Limb (tissue), 2 donors: ENCODE measurements around the gene WWC2.

Experiments used
- DNase-seq, 2 donors: peaks; one replicate each; pipeline ENCODE4 v3.0.0-alpha.2; 2016; ENCODE audit errors: extremely low spot score in 2 of 2

WWC2 gene

DNA sequence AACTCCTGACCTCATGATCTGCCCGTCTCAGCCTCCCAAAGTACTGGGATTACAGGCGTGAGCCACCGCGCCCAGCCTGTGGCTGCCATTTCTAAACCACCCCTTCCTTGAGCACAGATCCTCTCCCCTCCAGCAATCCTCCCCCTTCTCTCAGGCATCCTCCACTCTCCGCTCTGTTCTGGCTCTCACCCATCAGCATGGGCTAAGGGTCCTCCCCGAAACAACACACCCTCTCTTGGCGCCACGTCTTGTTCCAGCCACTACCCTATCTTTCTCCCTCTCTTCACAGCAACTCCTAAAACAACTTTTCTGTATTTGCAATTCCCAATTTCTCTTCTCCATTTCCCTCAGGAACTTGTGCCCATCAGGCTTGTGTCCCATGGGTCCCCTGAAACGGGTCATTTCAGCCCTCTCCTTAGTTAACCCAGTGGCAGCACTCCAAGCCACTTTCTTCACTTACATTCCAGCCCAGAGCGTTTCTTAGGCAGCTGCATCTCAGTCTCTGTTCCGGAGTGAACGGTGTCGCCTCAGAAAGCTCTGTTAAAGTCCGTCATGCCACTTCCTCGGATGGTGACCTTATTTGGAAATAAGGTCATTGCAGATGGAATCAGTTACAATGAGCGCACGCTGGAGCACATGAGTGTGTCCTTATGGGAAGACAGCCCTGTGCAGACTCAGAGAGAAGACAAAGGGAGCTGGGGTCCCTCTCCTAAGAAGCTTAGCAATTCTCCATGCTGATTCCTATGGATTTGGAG is 251.4 kb downstream of the WWC2 start:
- DNase-seq: peak in 1 of 2 donors; percentile 9

DNA sequence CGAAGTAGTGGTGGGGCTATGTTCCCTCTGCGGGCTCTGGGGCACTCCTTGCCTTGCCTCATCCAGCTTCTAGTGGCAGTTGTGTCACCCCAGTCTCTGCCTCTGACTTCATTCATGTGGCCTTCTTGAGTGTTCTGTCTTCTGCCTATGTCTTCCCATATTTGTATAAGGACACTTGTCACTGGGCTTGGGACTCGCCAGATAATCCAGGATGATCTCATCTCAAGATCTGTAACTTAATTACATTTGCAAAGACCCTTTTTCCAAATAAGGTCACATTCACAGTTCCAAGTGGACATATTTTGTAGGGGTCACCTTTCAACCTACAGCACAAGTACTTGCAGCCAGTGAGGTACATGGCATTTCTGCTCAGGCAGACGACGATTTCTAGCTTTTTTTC is 253.5 kb downstream of the WWC2 start:
- DNase-seq: peak in 1 of 2 donors; percentile 6

DNA sequence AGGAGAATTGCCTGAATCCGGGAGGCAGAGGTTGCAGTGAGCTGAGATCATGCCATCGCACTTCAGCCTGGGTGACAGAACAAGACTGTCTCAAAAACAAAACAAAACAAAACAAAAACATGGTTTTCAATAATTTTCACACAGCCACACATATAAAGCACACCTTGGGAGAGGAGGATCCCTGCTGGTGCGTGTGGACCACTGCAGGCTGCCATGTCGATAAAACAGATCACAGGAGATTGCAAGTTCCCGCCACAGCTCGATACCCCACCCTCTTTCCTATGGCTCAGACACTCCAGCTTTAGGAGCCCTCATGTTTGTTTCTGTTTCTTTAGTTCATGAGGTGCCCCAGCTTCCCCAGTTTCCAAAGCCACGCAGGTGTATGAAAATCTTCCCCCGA is 254.5 kb downstream of the WWC2 start:
- DNase-seq: no peak

DNA sequence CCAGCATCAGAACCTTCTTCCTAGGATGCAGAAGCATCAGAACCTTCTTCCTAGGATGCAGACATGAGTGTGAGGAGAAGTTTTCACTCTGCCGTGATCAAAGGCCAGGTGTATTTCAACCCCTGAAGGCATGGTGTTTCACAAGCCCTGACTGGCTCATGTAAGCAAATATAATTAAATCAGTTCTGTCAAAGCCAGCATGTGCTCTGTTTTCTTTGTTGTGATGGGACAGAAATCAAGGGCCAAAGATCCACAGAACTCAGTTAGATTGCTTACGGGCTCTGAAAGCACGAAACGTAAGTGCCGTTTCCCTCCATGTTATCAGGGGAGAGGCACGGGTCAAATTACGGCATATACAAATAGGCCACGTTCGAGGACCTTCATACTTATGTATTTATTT is 255.2 kb downstream of the WWC2 start:
- DNase-seq: no peak

DNA sequence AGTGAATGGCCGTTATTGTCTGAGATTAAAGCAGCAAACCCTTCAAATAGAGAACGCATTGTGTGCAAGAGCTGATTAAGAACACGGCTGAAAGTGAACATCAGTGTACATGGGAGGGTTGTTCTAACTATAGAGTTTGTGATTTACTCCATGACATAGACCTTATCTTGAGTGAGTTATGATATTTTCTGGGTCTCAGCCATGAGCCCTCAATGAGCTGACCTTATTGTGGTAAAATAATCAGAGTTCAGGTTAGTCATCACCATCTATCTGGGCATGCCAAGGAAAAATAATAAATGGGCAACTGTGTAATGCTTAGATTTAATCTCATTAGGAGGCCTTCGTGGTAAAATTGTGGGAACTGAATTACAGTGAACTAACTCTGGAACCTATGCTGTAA is 256.3 kb downstream of the WWC2 start:
- DNase-seq: no peak

DNA sequence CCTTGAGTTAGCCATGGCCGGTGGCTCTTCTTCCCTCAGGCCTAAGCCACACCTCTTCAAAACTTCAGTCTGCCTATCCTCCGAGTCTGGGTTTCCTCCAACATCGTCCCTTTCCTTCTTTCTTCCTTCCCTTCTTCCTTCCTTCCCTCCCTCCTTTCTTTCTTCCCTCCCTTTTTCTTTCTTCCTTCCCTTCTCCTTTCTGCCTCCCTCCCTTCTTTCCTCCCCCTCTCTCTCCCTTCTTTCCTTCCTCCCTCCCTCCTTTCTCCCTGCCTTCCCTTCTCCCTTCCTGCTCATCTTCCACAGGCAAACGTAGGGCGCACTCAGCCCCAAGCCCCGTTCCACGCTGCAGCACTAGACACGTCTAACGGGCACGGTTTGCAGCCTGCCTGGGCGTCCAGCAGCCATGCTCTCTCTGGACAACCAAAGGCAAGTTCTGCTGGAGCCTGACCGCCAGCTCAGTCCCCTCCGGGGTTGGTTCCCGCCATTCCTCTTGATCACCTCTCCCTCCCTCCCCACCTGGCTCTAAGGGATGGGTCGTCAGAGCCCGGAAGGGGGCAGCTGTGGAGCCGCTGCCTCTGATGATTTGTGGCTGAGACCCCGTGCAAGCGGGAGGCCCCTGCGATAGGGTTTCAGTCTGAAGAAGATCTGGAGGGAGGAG is 257.2 kb downstream of the WWC2 start:
- no peak for DNase-seq

DNA sequence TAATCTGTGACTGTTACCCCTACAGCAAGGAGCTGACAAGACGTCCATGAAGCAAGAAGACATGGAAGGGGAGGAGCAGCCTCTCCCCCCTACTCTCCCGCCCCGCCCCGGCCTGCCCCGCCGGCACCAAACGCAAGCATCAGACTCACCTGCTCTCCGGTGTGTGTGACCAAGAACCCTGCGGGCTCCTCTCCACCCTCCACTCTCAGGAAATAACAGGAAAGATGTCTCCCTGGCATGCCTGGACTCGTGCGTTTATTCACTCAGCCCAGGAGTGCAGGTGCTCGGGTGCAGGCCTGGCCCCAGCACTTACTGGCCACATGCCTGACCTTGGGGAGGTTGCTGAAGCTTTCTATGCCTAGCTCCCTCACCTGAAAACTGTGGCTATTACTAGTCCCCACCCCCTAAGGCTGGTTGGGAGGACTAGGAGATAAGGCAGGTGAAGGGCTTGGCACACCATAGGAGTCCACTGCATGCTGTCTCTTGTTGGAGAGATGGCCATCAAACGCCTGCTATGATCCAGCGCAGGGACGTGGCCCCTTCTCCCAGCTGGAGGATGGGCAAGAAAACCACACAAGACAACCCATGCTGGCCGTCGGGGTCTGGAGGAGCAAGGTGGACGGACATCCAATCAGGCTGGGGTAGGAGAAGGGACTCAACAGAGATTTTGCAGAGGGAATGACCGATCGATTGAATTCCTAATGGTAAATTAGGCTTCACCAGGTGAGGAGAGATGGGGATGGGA is 258.0 kb downstream of the WWC2 start:
- peak in 1 of 2 donors; percentile 6 for DNase-seq

DNA sequence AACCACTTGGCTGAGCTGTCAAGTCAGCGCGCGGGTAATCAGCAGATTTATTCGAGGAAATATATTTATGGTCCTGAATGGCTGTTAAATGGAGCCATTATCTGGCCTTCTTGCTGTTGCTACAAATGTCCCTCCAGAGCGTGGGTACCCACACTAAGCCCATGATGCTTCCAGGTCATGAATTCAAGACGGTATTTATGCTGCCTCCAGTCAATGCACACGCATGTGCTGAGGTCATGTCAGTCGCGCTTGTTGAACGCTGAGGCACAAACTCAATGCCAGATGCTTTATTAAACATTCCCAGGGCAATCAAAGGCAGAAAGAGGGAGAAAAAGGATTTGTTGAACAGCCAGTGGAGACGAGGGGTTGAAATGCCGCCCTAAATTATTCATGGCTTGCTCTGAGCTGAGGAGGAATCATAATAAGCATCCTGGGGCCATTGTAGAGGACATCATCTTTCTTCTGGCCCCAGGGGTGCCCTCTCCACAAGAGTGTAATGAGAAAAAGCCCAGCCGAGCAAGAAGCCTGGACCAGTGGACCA is 259.2 kb downstream of the WWC2 start:
- DNase-seq: no peak

DNA sequence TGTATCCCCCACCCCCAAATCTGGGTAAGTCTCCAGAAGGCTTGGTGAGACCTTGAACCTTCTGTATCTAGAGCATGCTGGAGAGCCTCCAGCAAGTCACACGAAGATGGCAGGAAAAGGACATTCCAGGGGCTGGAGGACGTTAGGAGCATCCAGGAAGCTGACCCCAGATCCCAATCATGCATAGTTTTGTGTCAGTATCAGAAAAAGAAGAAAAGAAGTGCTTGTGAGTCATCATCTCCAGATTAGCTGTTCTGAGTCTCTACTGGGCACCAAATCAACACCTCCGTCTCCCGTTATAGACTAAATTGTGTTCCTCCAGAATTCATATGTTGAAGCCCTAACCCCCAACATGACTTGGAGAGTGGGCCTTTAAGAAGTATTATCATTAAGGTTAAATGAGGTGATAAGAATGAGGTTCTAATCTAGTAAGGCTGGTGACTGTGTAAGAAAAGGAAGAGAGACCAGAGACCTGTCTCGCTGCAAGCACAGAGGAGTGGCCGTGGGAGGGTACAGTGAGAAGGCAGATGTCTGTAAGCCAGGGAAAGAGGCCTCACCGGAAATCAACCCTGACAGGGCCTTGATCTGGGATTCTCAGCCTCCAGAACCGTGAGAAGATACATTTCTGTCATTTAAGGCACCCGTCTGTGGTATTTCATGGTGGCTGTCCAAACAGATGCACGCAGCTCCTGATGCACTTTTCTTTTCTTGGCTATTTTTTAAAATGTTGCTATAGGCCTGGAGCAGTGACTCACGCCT is 261.3 kb downstream of the WWC2 start:
- DNase-seq: no peak

DNA sequence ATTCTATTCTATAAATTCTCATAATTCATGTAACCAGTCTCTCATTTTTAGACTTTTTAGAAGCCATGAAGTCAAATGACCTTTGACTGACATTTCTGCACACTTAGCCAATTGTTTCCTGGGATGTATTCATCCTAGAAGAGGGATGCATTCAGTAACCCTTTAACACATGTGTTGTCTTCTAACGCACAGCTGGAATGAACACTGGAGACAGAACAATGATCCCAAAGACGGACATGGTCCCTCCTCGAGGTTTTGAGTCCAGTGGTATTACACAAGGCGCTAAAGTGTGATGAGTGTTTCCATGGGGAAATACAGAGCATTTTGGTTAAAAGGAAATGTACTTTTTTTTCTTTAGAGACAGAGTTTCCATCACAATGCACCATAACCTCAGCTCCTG is 263.0 kb downstream of the WWC2 start:
- DNase-seq: no peak

DNA sequence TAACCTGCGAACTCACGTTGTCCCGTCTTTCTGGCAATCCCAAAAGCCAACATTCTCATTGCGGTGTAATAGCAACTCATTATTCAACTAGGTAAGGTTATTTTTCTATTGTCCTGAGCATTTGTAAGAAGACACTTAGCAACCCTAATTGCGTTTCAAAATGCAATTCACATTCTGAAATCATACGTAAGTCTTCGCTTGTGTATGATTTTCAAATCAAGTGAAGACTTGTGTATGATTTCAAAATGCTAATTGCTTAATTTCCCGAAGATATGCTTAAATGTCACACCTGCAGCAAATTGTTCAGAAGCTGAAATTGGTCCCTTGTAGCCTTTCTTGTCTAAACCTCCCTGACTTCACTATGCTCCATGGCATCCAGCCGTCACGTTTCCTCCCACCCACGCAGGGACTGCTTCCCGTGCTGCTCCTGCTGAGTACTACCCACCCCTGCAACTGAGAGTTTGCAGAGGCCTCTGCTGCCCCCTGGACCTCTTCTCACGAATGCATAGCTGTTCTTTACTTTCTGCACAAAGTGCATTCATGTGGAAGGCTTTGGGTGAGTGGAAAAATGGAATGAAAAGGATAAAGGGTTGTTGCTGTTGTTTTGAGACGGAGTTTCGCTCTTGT is 264.0 kb downstream of the WWC2 start:
- no peak for DNase-seq

DNA sequence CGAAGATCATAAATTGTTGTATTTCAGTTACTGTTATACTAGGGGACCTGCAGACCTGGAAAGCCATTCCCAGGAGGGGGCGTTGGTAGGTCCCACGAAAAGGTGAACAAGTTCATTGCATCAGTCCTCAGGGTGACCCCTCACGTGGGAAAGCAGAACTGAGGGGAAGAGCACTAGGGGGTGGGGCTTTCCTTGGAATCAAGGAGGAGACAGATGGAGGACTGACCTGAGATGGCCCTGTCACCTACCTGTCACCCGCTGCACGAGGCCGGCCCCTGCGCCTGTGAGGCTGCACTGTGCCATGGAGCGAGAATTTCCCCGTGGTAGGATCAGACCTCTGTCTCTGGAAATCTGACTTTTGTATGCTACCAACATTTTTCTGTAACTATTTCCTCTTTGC is 265.0 kb downstream of the WWC2 start:
- no peak for DNase-seq

DNA sequence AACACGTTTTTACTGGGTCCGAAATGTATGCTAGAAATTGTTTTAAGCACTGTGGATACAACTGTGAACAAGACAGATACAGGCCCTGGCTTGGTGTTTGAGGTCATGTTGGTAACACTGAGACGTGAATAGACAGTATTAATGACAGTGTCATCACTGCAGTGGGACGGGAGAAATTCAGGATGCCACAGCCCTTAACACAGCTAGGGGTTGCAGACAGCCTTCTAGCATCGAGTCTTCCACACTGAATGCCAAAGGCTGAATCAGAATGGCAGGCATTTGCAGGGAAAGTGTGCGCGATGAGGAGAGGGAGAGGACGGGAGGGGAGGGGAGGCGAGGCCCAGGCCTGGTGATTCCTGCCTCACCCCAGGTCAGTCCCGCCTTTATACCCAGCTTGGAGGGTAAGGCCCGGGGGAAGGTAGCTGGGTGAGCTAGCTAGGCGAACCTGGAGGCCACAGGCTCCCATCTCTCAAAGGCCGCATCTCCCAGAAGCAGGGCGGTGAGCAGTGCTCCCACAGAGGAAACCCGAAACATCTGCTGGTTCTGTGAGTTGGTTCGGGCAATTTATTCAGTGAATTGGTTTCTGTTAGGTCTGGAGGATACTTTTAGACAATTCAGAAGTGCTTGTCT is 267.3 kb downstream of the WWC2 start:
- no peak for DNase-seq

DNA sequence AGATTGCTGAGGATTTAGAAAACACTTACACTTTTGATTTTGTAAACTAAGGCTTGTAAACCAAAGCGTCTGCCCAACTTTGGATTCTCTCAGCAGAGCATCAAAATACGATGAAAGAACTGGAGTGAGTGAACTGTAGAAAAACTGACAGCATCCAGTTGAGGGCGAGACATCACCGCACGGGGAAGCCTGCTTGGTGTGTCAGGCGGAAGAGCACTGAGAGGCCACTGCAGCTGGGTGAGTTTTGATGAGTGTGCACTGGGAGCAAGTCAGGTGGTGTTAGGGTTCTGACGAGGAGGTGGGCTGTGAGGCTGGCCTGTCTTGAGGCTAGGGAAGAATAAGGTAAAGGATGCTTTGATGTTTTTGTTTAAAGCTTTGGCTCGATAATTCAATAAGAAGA is 270.0 kb downstream of the WWC2 start:
- DNase-seq: no peak
